ENCODE results near the gene SMC1B.

- TF ChIP-seq, protein P1, sequence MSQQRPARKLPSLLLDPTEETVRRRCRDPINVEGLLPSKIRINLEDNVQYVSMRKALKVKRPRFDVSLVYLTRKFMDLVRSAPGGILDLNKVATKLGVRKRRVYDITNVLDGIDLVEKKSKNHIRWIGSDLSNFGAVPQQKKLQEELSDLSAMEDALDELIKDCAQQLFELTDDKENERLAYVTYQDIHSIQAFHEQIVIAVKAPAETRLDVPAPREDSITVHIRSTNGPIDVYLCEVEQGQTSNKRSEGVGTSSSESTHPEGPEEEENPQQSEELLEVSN (IDR thresholded peaks at IDR 0.05; ENCODE audit: borderline replicate concordance in 1 of 2, extremely low read depth in 1 of 2, insufficient read depth in 1 of 2, insufficient read length in 1 of 2, low read depth in 1 of 2, low read length in 1 of 2, poor library complexity in 1 of 2, severe bottlenecking in 1 of 2), result no peak
- no peak for TF ChIP-seq HNRNPUL1 (IDR thresholded peaks at IDR 0.05; ENCODE audit: low read length)
- no peak for TF ChIP-seq ZBTB33 (CRISPR knock-in tag; IDR thresholded peaks at IDR 0.05)
- TF ChIP-seq TAF1 (IDR thresholded peaks at IDR 0.05; ENCODE audit: control insufficient read depth, extremely low read depth, insufficient read depth, low read length, severe bottlenecking), result no peak
- TF ChIP-seq USF2 (CRISPR knock-in tag; IDR thresholded peaks at IDR 0.05), result no peak
- no peak for TF ChIP-seq ARNT (IDR thresholded peaks at IDR 0.05)
- TF ChIP-seq EZH2 (IDR thresholded peaks at IDR 0.05; ENCODE audit: borderline replicate concordance, low read depth, low read length), result no peak
- no peak for TF ChIP-seq EP300 (IDR thresholded peaks at IDR 0.05; ENCODE audit: low read length)
- TF ChIP-seq SRF (CRISPR knock-in tag; IDR thresholded peaks at IDR 0.05), result no peak
- no peak for TF ChIP-seq SIN3A (IDR thresholded peaks at IDR 0.05; ENCODE audit: borderline replicate concordance in 2 of 2, control insufficient read depth in 1 of 2, low read depth in 2 of 2, low read length in 2 of 2)
- no peak for TF ChIP-seq NBN (IDR thresholded peaks at IDR 0.05; ENCODE audit: low read depth)
- TF ChIP-seq ESRRA (IDR thresholded peaks at IDR 0.05; ENCODE audit: borderline replicate concordance, low read depth), result no peak
These were observed 13.0 kb upstream of the SMC1B start for GRCh38 chr22:45426387-45426786.

Data from K562 (cell line).